Measurements from ENCODE around the gene RRBP1.

GRCh38 chr20:17633850-17634500, 48.1 kb downstream of the RRBP1 start:
- no peak for TF ChIP-seq POLR2A (IDR thresholded peaks at IDR 0.05)
- TF ChIP-seq CTCF (IDR thresholded peaks at IDR 0.05), result no peak

Measured in vagina (tissue), 2 donors.